Epidermal melanocyte (primary cell): ENCODE data around the gene AANAT.
"Not testable (repeated sequence)": the region's sequence is repeated elsewhere in the genome, so short reads cannot be mapped to it uniquely, and the experiment has no call there.

Experiments used
- DNase-seq: peaks from one replicate; pipeline ENCODE4 v3.0.0; 2011; ENCODE audit warnings: low spot score; ENCODE audit not compliant: insufficient read length

AANAT gene

DNA sequence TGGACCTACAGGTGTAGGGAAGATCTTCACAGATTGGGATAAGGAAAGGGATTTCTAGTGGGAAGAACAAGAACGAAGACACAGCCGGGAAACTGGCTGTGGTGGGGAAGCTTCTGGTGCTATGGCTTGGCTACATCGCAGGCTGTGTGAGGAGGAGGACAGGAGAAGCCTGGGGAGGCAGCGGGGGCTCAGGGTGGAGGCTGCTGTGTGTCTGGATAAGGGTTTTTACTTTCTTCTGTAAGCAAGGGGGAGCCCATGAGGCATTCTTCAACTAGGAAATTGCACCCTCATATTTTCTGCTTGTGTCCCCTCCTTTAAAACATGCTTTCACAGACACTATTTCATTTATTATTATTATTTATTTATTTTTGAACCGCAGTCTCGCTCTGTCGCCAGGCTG is 36.7 kb downstream of the AANAT start:
- DNase-seq: no peak

DNA sequence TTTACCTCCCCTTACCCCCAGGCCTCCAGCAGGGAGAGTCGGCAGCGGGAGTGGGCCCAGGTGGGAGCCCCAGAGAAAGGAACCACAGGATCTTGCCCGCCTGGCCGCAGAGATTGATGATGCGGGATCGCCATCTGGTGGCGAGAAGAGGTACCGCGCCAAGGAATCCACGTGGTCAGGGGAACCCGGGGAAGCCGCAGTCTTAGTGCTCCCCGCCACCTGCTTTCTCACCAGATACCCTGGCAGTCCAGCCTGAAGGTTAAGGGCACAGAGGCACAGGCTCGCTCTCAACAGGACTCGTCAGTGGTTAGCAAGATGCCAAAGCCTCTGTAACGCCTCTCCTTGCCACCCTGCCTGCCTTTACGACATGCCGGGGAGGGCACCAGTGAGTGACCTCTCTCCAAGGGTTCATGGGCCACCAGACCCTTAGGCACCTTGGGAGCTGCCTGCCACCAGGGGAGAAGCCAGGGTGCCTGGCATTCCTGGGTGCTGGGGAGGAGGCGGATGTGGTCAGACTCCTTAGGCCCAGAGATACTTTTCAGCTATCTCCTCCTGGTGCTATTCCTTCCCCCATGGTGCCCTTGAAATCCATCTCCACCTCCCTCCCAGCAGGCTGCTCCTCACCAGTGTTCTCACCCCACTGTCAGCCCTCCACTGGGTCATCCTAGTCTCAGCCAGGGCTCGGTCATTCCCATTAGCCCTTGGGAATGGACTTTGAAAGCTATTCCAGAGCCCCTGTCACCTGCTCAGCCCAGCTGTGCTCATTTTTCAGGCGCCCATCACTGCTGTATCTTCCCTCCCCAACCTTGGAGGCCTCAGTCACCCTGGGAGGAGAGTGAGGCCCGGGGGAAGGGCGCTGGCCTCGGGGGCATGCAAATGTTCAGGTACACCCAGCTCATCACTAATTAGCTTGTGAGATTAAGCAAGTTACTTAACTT is 39.3 kb downstream of the AANAT start:
- peak; percentile 77 for DNase-seq

DNA sequence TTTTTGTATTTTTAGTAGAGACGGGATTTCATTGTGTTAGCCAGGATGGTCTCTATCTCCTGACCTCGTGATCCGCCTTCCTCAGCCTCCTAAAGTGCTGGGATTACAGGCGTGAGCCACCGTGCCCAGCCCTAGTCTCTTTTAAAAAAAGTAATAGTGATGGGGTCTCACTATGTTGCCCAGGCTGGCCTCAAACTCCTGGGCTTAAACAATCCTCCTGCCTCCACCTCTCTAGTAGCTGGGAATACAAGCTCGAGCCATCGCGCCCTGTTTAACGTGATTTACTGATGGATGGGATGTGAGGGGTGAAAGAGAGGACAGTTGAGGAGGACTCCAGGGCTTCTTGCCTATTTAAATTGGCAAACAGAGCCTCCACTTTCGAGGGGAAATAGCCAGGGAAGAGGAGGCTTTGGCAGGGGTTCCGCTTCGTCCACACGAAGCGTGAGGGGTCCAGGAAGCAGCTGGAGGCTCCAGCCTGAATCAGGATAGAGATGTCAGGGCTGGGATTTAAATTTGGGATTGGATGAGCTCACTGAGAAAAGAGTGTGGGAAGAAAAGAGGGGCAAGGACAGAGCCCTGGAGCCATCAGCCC is 41.2 kb downstream of the AANAT start:
- not testable (repeated sequence) for DNase-seq

DNA sequence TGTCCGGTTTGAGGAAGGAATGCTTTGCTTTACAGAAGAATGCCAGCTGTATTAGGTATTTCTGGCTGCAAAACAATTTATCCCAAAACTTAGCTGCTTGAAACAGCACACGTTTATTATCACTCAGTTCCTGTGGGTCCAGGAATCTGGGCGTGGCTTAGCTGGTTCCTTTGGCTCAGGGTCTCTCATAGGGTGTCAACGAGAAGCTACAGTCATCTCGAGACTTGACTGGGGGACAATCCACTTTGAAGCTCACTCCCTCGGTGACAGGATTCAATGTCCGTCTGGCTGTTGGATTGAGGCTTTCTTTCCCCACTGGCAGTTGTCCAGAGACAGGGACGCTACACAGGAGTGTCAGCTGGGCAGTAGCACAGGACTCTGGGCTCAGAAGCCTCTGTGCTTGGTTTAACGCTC is 43.4 kb downstream of the AANAT start:
- no peak for DNase-seq

DNA sequence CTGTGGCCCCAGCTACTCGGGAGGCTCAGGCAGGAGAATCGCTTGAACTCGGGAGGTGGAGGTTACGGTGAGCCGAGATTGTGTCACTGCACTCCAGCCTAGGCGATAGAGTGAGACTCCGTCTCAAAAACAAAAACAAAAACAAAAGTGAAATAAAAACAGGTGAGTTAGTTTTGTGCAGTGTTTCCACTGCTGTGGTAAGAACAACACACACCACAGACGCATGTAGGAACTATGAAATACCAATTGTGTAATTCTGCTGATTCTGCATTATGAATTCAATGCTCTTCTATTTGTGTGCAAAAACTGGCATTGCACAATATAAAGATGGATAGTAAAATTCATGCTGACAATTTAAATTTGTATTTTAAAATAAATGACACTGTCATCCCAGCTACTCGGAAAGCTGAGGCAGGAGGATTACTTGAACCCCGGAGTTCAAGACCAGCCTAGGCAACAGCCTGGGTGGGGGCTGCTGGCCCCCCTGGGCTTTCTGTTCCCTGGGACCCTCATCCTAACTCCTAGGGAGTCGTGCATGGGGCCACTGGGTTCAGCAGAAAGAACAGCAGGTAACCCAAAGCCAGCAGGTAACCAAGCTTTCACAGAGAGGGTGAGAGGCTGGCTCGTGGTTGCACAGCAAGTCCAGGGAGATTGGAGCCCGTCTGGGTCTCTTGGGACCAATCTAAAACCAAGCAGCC is 44.4 kb downstream of the AANAT start:
- no peak for DNase-seq

DNA sequence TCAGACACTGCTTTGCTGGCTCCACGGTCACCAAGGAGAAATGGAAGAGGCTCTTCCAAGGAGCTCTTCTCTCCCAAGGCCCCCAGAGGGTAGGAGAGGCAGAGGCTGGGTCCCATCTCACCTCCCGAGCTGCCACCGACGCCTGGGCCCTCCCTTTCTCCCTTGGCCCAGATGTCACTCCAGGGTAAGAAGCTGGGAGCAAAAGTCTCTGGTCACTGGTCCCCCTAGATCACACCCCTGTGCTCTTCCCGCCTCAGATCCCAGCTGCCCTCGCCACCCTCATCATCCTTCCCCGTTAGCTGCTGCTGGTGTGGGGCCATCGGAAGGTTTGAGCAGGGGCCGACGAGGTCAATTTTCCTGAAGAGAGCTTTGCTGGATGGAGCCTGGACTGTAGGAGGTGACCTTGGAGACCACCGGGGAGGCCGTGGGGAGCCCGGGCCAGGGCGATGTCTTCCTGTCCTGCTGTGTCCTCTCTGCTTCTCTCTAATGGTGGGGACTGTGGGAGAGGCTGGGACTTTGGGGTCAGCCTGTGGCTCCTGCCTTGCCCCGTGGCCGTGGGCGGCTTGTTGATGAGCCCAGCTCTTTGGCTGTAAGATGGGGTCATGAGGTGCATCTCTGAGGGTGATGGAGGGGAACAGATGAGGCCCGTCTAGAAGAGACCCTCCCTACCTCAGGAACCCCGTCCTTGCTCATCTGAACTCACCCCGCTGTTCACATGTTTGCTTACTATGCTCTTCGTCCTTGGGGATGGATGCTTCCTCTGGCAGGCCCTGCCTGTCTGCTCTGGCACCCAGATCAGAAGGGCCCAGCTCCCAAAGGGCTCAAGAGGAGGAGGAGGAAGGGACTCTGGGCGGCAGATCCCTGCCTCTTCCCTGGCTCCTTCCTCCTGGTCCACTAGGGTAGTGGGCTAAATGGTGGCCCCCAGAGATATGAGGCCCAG is 45.2 kb downstream of the AANAT start:
- DNase-seq: no peak

DNA sequence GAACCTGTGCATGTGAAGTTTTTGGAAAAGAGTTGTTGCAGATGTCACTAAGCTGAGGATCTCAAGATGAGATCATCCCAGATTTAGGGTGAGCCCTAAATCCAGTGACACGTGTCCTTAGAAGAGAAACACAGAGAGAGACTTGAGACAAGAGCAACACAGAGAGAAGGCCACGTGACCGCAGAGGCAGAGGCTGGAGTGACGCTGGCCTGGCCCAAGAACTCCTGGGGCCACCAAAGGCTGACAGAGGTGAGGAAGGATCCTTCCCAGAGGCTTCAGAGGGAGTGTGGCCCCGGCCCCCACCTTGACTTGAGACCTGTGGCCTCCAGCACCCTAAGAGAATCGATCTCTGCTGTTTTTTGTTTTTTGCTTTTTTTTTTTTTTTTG is 45.9 kb downstream of the AANAT start:
- DNase-seq: no peak

DNA sequence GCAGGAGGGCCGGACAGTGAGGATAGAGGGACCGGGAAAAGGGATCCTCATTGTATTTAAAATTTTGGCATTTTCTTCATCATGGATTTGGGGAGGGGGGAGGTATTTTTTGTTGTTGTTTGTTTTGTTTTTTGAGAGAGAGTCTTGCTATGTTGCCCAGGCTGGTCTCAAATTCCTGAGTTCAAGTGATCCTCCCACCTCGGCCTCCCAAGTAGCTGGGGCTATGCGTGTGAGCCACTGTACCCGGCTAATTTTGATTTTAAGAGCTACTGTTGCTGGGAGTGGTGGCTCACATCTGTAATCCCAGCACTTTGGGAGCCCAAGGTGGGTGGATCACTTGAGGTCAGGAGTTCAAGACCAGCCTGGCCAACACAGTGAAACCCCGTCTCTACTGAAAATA is 47.0 kb downstream of the AANAT start:
- not testable (repeated sequence) for DNase-seq

DNA sequence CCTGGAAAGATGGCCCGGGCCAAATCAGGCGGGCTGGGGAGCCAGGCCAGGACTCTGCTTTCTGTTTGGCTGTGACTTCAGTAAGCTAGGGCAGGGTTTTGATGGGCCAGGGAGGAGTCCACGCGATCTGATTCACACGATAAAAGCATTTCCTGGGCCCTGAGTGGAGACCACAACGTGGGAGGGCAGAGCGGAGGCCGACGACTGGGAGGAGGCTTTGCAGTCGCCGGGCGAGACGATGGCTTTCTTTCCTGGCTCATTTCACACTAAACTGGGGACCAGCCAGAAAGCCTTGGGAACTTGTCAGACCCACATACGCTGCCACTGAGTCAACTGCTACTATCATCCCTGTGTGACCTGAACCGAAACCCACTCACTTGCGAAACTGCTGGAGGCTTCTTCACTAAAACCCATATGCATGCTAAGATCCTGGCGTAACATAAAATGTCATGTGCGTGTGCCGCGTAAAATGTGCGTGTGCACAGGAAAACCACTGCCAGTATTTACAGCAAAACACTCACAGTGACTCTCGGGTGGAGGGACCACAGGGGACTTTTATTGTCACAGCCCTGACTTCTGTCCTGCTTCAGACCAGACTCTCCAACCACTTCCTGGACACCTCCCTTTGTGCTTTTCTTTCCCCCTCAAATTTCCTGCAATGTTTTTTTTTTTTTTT is 48.0 kb downstream of the AANAT start:
- DNase-seq: no peak

DNA sequence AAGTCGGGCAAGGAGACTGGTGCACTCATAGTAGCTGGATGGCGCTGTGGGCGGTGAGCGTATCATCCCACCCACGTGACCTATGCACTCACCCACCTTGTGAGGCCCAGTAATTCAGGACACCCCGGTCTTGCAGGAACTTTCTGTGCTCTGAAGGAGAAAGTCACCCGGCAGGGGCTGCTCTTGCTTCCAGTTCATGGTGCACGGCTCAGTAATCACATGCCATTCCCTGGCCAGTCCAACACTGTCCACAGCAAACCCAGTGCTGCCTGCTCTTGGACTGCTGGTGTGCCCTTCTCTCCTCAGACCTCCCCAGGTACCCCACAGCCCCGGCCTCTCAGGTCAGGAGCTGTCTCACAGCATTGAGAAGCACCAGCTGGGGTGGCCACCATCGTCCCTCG is 50.2 kb downstream of the AANAT start:
- DNase-seq: no peak

DNA sequence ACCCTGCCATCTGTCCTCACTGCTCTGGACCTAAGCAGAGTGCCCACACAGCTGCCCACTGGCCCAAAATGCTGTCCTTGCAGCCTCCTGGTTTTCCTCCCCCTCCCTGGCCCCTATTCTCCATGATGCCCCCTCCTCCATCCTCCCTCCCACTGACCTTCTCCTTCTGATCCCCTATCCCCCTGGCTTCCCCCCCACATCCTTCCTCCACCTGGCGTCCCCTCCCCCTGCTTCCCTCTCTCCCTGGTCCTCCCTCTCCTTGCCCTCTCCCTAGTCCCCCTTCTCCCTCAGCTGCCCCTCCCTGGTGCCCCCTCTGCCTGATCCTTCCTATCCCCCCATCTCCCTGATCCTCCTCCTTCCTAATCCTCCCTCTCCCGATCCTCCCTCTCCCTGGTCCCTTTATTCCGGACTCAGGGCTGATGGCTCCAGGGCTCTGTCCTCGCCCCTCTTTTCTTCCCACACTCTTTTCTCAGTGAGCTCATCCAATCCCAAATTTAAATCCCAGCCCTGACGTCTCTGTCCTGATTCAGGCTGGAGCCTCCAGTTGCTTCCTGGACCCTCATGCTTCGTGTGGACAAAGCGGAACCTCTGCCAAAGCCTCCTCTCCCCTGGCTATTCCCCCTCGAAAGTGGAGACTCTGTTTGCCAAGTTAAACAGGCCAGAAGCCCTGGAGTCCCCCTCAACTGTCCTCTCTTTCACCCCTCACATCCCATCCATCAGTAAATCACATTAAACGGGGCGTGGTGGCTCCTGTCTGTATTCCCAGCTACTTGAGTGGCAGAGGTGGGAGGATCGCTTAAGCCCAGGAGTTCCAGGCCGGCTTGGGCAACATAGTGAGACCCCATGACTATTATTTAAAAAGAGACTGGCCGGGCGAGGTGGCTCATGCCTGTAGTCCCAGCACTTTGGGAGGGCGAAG is 51.9 kb downstream of the AANAT start:
- no peak for DNase-seq
